BJ (cell line): Measurements from ENCODE around the gene ITGA5. TPM values are rescaled to one million over a fixed set of nuclear protein-coding genes. Genes with fewer than 3 reads are reported as not detected.

Experiments used
- CTCF ChIA-PET: fragments of 350-600 bp; formaldehyde crosslinking; extraction: SDS; loops from one replicate; lab custom pipeline; 2021; ENCODE audit warnings: antibody characterized with exemption, inconsistent platforms; lab: Yijun Ruan, JAX
- POLR2A ChIA-PET: fragments of 300-600 bp; sonication (Branson Sonifier 250); formaldehyde crosslinking; extraction: SDS; loops from one replicate; lab custom pipeline; 2021; ENCODE audit warnings: antibody characterized with exemption; lab: Charles Lee
- DNase-seq: peaks from one replicate; pipeline ENCODE4 v3.0.0-alpha.2; 2011; ENCODE audit warnings: low read depth
- H3K27me3 ChIP-seq: 2 replicates; pipeline ENCODE4 v1.6.0; 2011; ENCODE audit warnings: low read length; ENCODE audit not compliant: control insufficient read depth, insufficient read depth
- H3K36me3 ChIP-seq: 2 replicates; pipeline ENCODE4 v1.5.1; 2011; ENCODE audit warnings: low read length; ENCODE audit not compliant: control insufficient read depth, insufficient read depth
- H3K4me3 ChIP-seq: 2 replicates; pipeline ENCODE4 v1.5.1; 2011; ENCODE audit warnings: low read depth, mild to moderate bottlenecking, control low read depth, low read length
- polyA plus RNA-seq: library from polyadenylated mRNA; depleted of rRNA; stranded (reverse); fragments of >200 nt; gene quantifications from 2 replicates; pipeline ENCODE4 v1.2.3, GENCODE V29; 2011
- TF ChIP-seq, protein P1 (sequence below): IDR thresholded peaks from 2 replicates; pipeline ENCODE4 v1.5.1; 2011; ENCODE audit warnings: low read depth, mild to moderate bottlenecking, control low read depth, inconsistent platforms, low read length, moderate library complexity; ENCODE audit not compliant: insufficient read depth

Gene ITGA5
- polyA plus RNA-seq, 1 experiment: 375 TPM

DNA sequence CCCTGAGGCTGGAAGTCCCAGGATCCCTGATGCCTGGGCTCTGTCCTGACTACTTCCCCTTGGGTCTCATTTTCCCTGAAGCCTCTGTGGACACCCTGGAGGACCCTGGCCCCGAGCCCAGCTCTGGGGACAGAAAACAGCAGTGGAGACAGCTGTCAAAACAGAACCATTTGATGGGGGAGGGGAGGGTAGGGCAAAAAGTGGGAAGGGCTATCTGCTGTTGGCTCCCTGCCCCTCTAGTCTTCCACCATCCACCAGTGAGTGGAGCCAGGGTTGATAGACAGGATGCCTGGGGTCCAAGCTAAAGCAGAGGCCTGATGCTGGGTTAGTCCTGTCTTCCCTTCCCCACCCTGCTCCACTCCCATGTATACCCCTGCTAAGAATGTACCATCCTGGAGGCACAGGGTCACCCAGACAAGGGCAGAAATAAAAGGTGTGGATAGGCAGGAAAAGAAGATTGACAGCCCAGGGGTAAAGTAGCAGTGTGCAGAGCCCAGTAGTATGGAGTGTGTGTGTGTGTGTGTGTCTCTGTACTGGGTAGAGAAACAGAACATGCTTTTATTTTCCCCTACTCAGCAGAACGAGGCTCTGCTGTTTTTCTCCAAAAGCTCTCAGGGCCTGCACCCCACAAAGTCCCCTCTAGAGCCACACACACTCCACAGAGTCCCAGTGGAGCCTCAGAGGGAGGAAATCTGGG, 44.4 kb downstream of the ITGA5 start:
- ChIA-PET POLR2A (no interaction called here), CTCF (interaction anchor here (0.6 to 1.6 kb wide), 6 partner anchors 18 to 167 kb away, joined by 3 to 5 read pairs (median 3); no protein-coding TSS in a partner anchor)
- H3K4me3 ChIP-seq: no peak overlapping the region
- TF ChIP-seq, protein P1, sequence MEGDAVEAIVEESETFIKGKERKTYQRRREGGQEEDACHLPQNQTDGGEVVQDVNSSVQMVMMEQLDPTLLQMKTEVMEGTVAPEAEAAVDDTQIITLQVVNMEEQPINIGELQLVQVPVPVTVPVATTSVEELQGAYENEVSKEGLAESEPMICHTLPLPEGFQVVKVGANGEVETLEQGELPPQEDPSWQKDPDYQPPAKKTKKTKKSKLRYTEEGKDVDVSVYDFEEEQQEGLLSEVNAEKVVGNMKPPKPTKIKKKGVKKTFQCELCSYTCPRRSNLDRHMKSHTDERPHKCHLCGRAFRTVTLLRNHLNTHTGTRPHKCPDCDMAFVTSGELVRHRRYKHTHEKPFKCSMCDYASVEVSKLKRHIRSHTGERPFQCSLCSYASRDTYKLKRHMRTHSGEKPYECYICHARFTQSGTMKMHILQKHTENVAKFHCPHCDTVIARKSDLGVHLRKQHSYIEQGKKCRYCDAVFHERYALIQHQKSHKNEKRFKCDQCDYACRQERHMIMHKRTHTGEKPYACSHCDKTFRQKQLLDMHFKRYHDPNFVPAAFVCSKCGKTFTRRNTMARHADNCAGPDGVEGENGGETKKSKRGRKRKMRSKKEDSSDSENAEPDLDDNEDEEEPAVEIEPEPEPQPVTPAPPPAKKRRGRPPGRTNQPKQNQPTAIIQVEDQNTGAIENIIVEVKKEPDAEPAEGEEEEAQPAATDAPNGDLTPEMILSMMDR: no peak
- no peaks in the 10 kb centered on the region for H3K36me3 ChIP-seq
- no peak for DNase-seq
- no peaks in the 10 kb centered on the region for H3K27me3 ChIP-seq

DNA sequence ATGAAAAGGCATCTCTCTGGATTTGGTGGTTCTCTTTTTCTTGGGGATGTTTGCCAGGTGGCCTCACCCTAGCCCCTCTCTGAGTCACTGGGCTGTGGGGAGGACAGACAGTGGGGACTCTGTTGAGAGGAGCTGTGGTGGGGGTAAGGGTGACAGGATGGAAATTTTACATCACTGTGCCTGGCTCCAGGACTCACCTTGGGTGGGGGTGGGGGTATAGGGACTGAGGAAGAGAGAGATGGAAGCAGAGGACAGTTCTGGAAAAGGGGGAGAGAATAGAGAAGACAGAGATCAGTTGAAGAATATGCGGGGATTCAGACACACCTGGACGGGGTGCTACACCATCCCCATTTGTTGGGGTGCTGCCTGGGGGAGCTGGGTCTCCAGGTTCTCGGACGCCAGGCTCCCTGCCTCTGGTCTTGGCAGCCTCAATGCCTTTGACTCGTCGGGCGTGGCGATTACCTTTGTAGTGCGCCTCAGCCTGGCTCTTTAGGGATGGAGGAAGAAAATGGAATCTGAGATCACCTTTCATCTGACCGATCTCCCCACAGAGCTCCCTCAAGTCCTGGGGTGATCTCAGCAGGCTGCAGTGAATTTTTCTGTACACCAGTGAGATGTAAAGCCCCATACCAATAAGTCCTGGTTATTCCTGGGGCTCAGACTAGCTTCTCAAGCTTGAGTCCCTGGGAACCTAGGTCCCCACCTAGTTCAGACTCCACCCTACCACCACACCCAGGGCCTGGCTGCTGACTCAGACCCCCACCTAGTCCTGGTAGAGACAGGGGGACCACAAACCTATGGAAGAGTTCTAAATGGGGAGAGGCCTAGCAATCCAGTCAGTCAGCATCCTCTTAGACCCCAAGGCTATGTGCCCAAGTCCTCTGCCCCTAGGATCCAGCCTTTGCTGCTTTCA, 45.2 kb downstream of the ITGA5 start:
- Histone ChIP-seq H3K36me3 (no peaks in the 10 kb centered on the region), H3K4me3 (no peak overlapping the region), H3K27me3 (no peaks in the 10 kb centered on the region)
- ChIA-PET CTCF (interaction anchor here (0.7 to 1.6 kb wide), 5 partner anchors 26 to 166 kb away, joined by 3 to 8 read pairs (median 5); no protein-coding TSS in a partner anchor), POLR2A (no interaction called here)
- no peak for DNase-seq
- TF ChIP-seq, protein P1: no peak

DNA sequence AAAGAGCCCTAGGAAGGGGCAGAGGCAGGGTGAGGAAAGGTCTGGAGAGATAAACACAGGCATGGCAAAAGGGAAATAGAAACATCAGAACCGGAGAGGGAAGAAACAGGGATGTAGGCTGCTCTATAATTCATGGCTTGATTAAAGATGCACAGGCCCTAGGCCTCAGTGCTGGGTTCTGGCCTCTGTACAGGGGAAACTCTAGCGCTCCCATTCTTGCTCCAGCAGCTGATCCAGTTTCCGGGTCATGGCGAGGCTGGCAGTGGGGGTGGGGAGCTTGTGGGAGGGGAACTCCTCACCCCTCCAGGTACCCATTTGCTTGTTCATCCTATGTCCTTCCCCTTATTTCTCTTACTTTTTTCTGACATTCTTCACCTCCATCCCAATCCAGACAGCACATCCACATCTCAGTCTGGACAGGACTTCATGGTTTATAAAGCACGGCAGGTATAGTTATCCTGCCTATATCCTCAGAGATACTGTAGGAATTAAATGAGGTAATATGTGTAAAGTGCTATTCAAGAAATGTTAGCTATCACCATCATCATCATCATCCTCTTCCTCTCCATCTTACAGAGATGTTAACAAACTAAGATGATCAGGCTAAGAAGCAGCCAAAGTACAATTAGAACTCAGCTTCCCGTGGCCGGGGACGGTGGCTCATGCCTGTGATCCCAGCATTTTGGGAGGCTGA, 46.8 kb downstream of the ITGA5 start:
- no peak overlapping the region for H3K4me3 ChIP-seq

DNA sequence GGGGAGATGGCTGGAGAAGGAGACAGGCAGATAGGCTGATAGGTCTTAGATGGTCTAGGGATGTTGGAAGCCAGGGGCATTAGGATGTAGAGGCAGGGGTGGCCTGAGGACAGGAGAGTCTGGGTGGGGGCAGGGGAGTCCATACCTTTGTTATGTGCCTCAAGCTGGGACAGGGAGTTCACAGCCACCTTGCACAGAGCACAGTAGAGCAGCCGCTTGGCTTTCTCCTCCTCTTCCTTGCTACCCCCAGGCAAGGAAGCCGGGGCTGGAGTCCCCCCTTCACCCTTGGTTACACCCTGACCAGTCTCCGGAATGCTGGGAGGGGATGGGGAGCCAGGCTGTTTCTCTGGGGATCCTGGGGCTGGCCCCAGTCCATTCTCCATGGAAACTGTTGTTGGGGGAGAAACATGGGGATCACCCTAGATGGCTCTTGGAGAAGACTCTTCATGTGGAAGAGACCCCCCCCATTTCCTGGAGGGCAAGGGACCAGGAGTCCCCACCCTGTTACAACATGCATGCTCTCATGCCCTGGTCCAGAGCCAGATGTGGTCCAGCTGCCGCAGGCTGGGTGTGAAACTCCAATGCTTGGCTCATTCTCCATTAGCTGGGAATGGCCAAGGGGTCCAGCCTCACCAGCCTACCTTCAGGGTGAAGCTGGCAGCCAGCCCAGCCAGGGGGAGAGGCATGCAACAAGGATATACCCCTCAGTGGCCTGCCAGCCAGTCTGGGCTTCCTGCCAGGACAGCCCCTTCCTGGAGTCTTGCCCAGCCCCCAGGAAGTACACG, 47.5 kb downstream of the ITGA5 start:
- TF ChIP-seq, protein P1: no peak
- ChIA-PET CTCF (interaction anchor here (0.7 to 3.3 kb wide), 23 partner anchors 9 to 170 kb away, joined by 3 to 72 read pairs (median 6); partner anchors contain the start of gene COPZ1), POLR2A (no interaction called here)
- Histone ChIP-seq H3K27me3 (no peaks in the 10 kb centered on the region), H3K36me3 (no peaks in the 10 kb centered on the region), H3K4me3 (no peak overlapping the region)
- no peak for DNase-seq

More for the DNA sequence above, 46.8 kb downstream of the ITGA5 start:
- DNase-seq: no peak
- TF ChIP-seq, protein P1: no peak
- Histone ChIP-seq H3K27me3 (no peaks in the 10 kb centered on the region), H3K36me3 (no peaks in the 10 kb centered on the region)
- ChIA-PET POLR2A (no interaction called here), CTCF (interaction anchor here (0.5 to 3.3 kb wide), 14 partner anchors 8 to 626 kb away, joined by 3 to 72 read pairs (median 6); partner anchors contain the start of gene COPZ1)
